ENCODE data around the gene INCENP. TPM values are rescaled to one million over a fixed set of nuclear protein-coding genes. Genes with fewer than 3 reads are reported as not detected.

Gene INCENP
- total RNA-seq, 2 experiments from 2014 or later = 12.6 to 16.3 TPM

DNA sequence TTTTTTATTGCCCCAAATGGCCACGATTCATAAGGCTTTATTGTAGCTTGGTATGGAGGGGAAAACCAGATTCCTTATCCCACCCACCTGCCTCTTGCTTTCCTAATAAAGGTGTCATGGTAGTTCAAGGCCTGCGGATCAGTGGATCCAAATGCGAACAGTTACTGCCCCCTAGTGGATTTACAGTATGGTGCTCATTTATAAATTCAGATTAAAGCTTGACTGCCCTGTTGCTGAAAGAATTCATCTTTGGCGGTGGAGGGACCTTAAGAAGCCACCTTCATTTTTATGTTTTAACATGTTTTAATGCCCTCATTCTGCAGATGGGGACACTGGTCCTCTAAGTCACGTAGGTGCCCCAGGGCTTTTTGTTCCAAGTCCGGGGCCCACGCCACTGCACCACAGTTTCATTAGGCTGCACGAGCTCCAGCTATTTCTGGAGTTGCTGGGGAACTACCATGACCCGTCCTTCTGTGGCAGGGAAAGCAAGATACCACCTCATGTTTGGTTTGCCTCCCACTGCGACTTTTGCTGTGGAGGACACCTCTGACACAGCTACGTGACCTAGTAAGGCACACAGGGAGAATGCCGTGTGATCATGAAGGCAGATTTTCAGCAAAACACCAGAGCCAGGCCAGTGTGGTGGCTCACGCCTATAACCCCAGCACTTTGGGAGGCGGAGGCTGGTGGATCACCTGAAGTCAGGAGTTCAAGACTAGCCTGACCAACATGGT, 15.6 kb upstream of the INCENP start:
- Mint-ChIP-seq H3K4me1 (ENCODE audit: low read depth) (peaks cover 11% of the 10 kb centered on the region), H3K36me3 (ENCODE audit: low read depth) (no peaks in the 10 kb centered on the region), H3K27ac (no peak overlapping the region), H3K27me3 (no peaks in the 10 kb centered on the region), H3K4me3 (peak overlapping the region; percentile 52), H3K9me3 (no peaks in the 10 kb centered on the region)
- peak; percentile 85 for TF ChIP-seq CTCF (IDR thresholded peaks at IDR 0.05)
- Histone ChIP-seq H3K4me1 (ENCODE audit: insufficient read depth, low read length) (peaks cover 26% of the 10 kb centered on the region), H3K27me3 (ENCODE audit: control insufficient read depth in 1 of 2, insufficient read depth in 2 of 2, low read length in 2 of 2) (no peaks in the 10 kb centered on the region), H3K9me3 (ENCODE audit: control insufficient read depth in 1 of 2, insufficient read depth in 1 of 2, low read length in 2 of 2) (no peaks in the 10 kb centered on the region), H3K4me3 (ENCODE audit: low read length) (no peak overlapping the region), H3K27ac (ENCODE audit: low read depth in 1 of 2, low read length in 2 of 2) (no peak overlapping the region), H3K36me3 (ENCODE audit: insufficient read depth, low read length) (no peaks in the 10 kb centered on the region)
- ChIA-PET CTCF (interaction anchor here (0.6 to 8.4 kb wide), 35 partner anchors 9 to 375 kb away, joined by 3 to 132 read pairs (median 4); partner anchors contain the start of genes FADS1, FADS3, FEN1 and INCENP), POLR2A (interaction anchor here (1.0 to 1.7 kb wide), 8 partner anchors 15 to 315 kb away, joined by 3 to 11 read pairs (median 4); partner anchors contain the start of genes FEN1, FTH1, INCENP and TMEM258)
- ATAC-seq (ENCODE audit: poor library complexity) = peak; percentile 62
- peak in 8 of 14 experiments; percentile 19 to 82 (median 42) for DNase-seq
- intact Hi-C loops (cut with DNase I, micrococcal nuclease) = loop anchor here (1.0 to 2.0 kb wide), 5 partner anchors 209 to 355 kb away; partner anchors contain the start of gene MYRF (in 1 of the 2)

- no peaks in the 10 kb centered on the region for H3K36me3 ChIP-seq (ENCODE audit: insufficient read depth, low read length)
- peaks cover 11% of the 10 kb centered on the region for H3K4me1 Mint-ChIP-seq (ENCODE audit: low read depth)
- no peak overlapping the region for H3K4me3 ChIP-seq (ENCODE audit: low read length)
- ATAC-seq (ENCODE audit: poor library complexity) = no peak
- H3K36me3 Mint-ChIP-seq (ENCODE audit: low read depth) = no peaks in the 10 kb centered on the region
- H3K27ac Mint-ChIP-seq = no peak overlapping the region
- no peak overlapping the region for H3K27ac ChIP-seq (ENCODE audit: low read depth in 1 of 2, low read length in 2 of 2)
- no peaks in the 10 kb centered on the region for H3K27me3 Mint-ChIP-seq
- no peak overlapping the region for H3K4me3 Mint-ChIP-seq
- H3K27me3 ChIP-seq (ENCODE audit: control insufficient read depth in 1 of 2, insufficient read depth in 2 of 2, low read length in 2 of 2) = no peaks in the 10 kb centered on the region
- intact Hi-C loops (cut with DNase I, micrococcal nuclease) = loop anchor here (1.0 to 2.0 kb wide), 5 partner anchors 210 to 356 kb away; partner anchors contain the start of gene MYRF (in 1 of the 2)
- H3K4me1 ChIP-seq (ENCODE audit: insufficient read depth, low read length) = peaks cover 26% of the 10 kb centered on the region
- no peak for TF ChIP-seq CTCF (IDR thresholded peaks at IDR 0.05)
- DNase-seq = no peak
- POLR2A ChIA-PET = interaction anchor here (1.1 to 1.7 kb wide), 3 partner anchors 141 to 313 kb away, joined by 4 to 8 read pairs (median 4); partner anchors contain the start of gene FTH1
- CTCF ChIA-PET = interaction anchor here (0.9 to 8.4 kb wide), 10 partner anchors 20 to 376 kb away, joined by 3 to 132 read pairs (median 10); partner anchors contain the start of gene FADS3
- no peaks in the 10 kb centered on the region for H3K9me3 ChIP-seq (ENCODE audit: control insufficient read depth in 1 of 2, insufficient read depth in 1 of 2, low read length in 2 of 2)
- no peaks in the 10 kb centered on the region for H3K9me3 Mint-ChIP-seq
Measured at GRCh38 chr11:62108971-62109404, 14.8 kb upstream of the INCENP start.

- Histone ChIP-seq H3K4me1 (ENCODE audit: insufficient read depth, low read length) (peaks cover 11% of the 10 kb centered on the region), H3K4me3 (ENCODE audit: low read length) (no peak overlapping the region), H3K27ac (ENCODE audit: low read depth in 1 of 2, low read length in 2 of 2) (no peak overlapping the region), H3K9me3 (ENCODE audit: control insufficient read depth in 1 of 2, insufficient read depth in 1 of 2, low read length in 2 of 2) (peaks cover 0 to 3% of the 10 kb centered on the region in 2 experiments), H3K36me3 (ENCODE audit: insufficient read depth, low read length) (no peaks in the 10 kb centered on the region), H3K27me3 (ENCODE audit: control insufficient read depth in 1 of 2, insufficient read depth in 2 of 2, low read length in 2 of 2) (no peaks in the 10 kb centered on the region)
- DNase-seq (no peak), ATAC-seq (ENCODE audit: poor library complexity) (no peak)
- Mint-ChIP-seq H3K27me3 (no peaks in the 10 kb centered on the region), H3K4me1 (ENCODE audit: low read depth) (no peaks in the 10 kb centered on the region), H3K4me3 (no peak overlapping the region), H3K36me3 (ENCODE audit: low read depth) (no peaks in the 10 kb centered on the region), H3K9me3 (peaks cover 3% of the 10 kb centered on the region), H3K27ac (no peak overlapping the region)
- no peak for TF ChIP-seq CTCF (IDR thresholded peaks at IDR 0.05)
- ChIA-PET CTCF (interaction anchor here (0.9 to 4.0 kb wide), 2 partner anchors 33 to 217 kb away, joined by 4 to 15 read pairs; no protein-coding TSS in a partner anchor), POLR2A (no interaction called here)
- intact Hi-C loops (cut with DNase I, micrococcal nuclease) = loop anchor here in 1 of 2 experiments (10.0 kb wide), 1 partner anchor 1210 kb away; the partner anchor contains the start of gene PRPF19
Measured at GRCh38 chr11:62115085-62115694, 8.6 kb upstream of the INCENP start.
